ACHN (cell line): Measurements from ENCODE around the gene GJC2.

Experiments
- DNase-seq: peaks from one replicate; pipeline ENCODE4 v3.0.0-alpha.2; 2015
- in situ Hi-C: cut with HindIII; loops from 2 replicates; pipeline ENCODE4 v1.10.0; 2017; ENCODE audit warnings: low sequenced_read_pairs, low pct_ligation_motif_present, low pct_unique_long_range_greater_than_20kb

The GJC2 gene

GRCh38 chr1:228142155-228142691 is 7.5 kb upstream of the GJC2 start:
- in situ Hi-C loops: no loop called here
- no peak for DNase-seq

GRCh38 chr1:228142701-228143136 is 7.0 kb upstream of the GJC2 start:
- no peak for DNase-seq
- in situ Hi-C loops: no loop called here

- no peak for DNase-seq
- in situ Hi-C loops: no loop called here
Observed at GRCh38 chr1:228143480-228144192, 6.1 kb upstream of the GJC2 start.

- no peak for DNase-seq
- in situ Hi-C loops: no loop called here
Observed at GRCh38 chr1:228144193-228144992, 5.3 kb upstream of the GJC2 start.

GRCh38 chr1:228144993-228145343 is 4.8 kb upstream of the GJC2 start:
- no peak for DNase-seq
- in situ Hi-C loops: no loop called here

- in situ Hi-C loops: no loop called here
- no peak for DNase-seq
Observed at GRCh38 chr1:228145463-228146416, 4.0 kb upstream of the GJC2 start.

- in situ Hi-C loops: no loop called here
- DNase-seq: no peak
Observed at GRCh38 chr1:228146417-228147150, 3.1 kb upstream of the GJC2 start.

- DNase-seq: no peak
- in situ Hi-C loops: no loop called here
Observed at GRCh38 chr1:228147151-228147693, 2.5 kb upstream of the GJC2 start.

GRCh38 chr1:228147768-228148167 is 2.0 kb upstream of the GJC2 start:
- DNase-seq: no peak
- in situ Hi-C loops: no loop called here

GRCh38 chr1:228148196-228148861 is 1.4 kb upstream of the GJC2 start:
- in situ Hi-C loops: no loop called here
- DNase-seq: no peak

GRCh38 chr1:228148935-228149405 is 760 bp upstream of the GJC2 start:
- DNase-seq: no peak
- in situ Hi-C loops: no loop called here

GRCh38 chr1:228150120-228150460 is 360 bp downstream of the GJC2 start:
- DNase-seq: no peak
- in situ Hi-C loops: no loop called here

- peak; percentile 8 for DNase-seq
- in situ Hi-C loops: no loop called here
Observed at GRCh38 chr1:228150461-228151179, 890 bp downstream of the GJC2 start.

- DNase-seq: no peak
- in situ Hi-C loops: no loop called here
Observed at GRCh38 chr1:228151180-228151925, 1.6 kb downstream of the GJC2 start.

GRCh38 chr1:228152097-228152917 is 2.6 kb downstream of the GJC2 start:
- in situ Hi-C loops: no loop called here
- no peak for DNase-seq

GRCh38 chr1:228152918-228153258 is 3.2 kb downstream of the GJC2 start:
- no peak for DNase-seq
- in situ Hi-C loops: no loop called here
